Transverse colon (tissue), 4 donors: ENCODE data around the gene TMEM266.

Experiments used
- CTCF ChIP-seq, 5 experiments: fragments of 200-600 bp in 3 of 5; fragments of 450-650 bp in 2 of 5; sonication (generic) in 3 of 5; IDR thresholded peaks; 1 replicate in 2 of 5; 2 replicates in 3 of 5; pipeline ENCODE4 v1.5.1; 2016 to 2017; ENCODE audit warnings: antibody characterized with exemption in 5 of 5, inconsistent platforms in 3 of 5, mild to moderate bottlenecking in 2 of 5, moderate library complexity in 1 of 5
- EP300 ChIP-seq: sonication (generic); formaldehyde crosslinking; IDR thresholded peaks from one replicate; pipeline ENCODE4 v1.6.1; 2017; ENCODE audit warnings: antibody characterized with exemption, low read depth
- POLR2A ChIP-seq: fragments of 450-650 bp; IDR thresholded peaks from one replicate; pipeline ENCODE4 v1.6.1; 2016; ENCODE audit warnings: antibody characterized with exemption, mild to moderate bottlenecking, moderate library complexity
- POLR2AphosphoS5 ChIP-seq, 3 donors: sonication (generic); formaldehyde crosslinking; IDR thresholded peaks; one replicate each; pipeline ENCODE4 v1.6.1; 2016; ENCODE audit warnings: antibody characterized with exemption in 3 of 3

GRCh38 chr15:76209942-76210341 is 150.2 kb downstream of the TMEM266 start:
- no peak for TF ChIP-seq POLR2A
- no peak for TF ChIP-seq POLR2AphosphoS5 (IDR thresholded peaks at IDR 0.05)
- TF ChIP-seq CTCF (IDR thresholded peaks at IDR 0.05): no peak
- no peak for TF ChIP-seq EP300
